ENCODE results near the gene ARCN1.

GRCh38 chr11:118646393-118646792 is 74.2 kb downstream of the ARCN1 start:
- no peak for TF ChIP-seq CTCF (IDR thresholded peaks at IDR 0.05)
- no peak for TF ChIP-seq POLR2AphosphoS5 (IDR thresholded peaks at IDR 0.05)
- no peak for TF ChIP-seq EP300 (IDR thresholded peaks at IDR 0.05)
- no peak for TF ChIP-seq POLR2A (IDR thresholded peaks at IDR 0.05)
